DND-41 (cell line): ENCODE measurements around the gene ZNF500.

Experiments used
- EZH2 ChIP-seq: IDR thresholded peaks from 3 replicates; pipeline ENCODE4 v1.6.1; 2012; ENCODE audit warnings: borderline replicate concordance, low read depth, mild to moderate bottlenecking, moderate library complexity, low read length, inconsistent platforms; ENCODE audit not compliant: severe bottlenecking
- TF ChIP-seq, protein P1 (sequence below): IDR thresholded peaks from 2 replicates; pipeline ENCODE4 v1.5.1; 2012; ENCODE audit warnings: borderline replicate concordance, low read length, moderate library complexity, mild to moderate bottlenecking; ENCODE audit not compliant: poor library complexity, severe bottlenecking; ENCODE audit errors: extremely low read depth

- TF ChIP-seq, protein P1, sequence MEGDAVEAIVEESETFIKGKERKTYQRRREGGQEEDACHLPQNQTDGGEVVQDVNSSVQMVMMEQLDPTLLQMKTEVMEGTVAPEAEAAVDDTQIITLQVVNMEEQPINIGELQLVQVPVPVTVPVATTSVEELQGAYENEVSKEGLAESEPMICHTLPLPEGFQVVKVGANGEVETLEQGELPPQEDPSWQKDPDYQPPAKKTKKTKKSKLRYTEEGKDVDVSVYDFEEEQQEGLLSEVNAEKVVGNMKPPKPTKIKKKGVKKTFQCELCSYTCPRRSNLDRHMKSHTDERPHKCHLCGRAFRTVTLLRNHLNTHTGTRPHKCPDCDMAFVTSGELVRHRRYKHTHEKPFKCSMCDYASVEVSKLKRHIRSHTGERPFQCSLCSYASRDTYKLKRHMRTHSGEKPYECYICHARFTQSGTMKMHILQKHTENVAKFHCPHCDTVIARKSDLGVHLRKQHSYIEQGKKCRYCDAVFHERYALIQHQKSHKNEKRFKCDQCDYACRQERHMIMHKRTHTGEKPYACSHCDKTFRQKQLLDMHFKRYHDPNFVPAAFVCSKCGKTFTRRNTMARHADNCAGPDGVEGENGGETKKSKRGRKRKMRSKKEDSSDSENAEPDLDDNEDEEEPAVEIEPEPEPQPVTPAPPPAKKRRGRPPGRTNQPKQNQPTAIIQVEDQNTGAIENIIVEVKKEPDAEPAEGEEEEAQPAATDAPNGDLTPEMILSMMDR, result no peak
- TF ChIP-seq EZH2, result no peak
Measured at GRCh38 chr16:4743226-4743878, 23.6 kb downstream of the ZNF500 start.
